ENCODE data around the gene LAMC1.

Gene LAMC1

DNA sequence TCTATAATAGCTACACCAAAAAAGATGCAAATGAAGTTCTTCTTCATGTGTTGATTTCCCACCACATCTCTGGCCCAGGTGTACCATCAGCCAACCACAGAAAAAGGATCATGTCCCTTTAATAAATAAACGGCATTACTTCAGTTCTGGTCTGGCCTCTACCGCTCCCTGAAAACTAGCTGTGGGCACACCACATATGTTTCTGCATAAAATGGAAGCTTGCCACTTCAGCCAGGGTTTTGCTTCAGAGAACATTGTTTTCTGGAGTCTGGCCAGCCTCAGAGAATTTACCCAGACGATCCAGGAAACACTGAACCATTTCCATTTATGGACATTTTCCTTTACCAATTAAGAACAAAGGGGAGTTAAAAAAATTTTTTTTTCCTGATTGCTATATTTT lies 157.0 kb downstream of the LAMC1 start:
- Histone ChIP-seq H2AFZ (ENCODE audit: insufficient read depth, low read length, poor library complexity) (no peak overlapping the region), H4K91ac (ENCODE audit: low read depth, low read length) (no peak overlapping the region), H4K8ac (ENCODE audit: low read depth, low read length) (no peak overlapping the region), H3K36me3 (ENCODE audit: control insufficient read depth in 1 of 2, insufficient read depth in 2 of 2, low read length in 2 of 2) (no peaks in the 10 kb centered on the region), H3K23ac (ENCODE audit: low read length) (no peak overlapping the region), H3K4me3 (ENCODE audit: low read depth, low read length) (no peak overlapping the region), H3K14ac (ENCODE audit: low read length) (no peak overlapping the region), H3K4ac (ENCODE audit: low read depth, low read length) (no peak overlapping the region), H3K4me1 (ENCODE audit: control insufficient read depth in 1 of 2, insufficient read depth in 2 of 2, low read length in 2 of 2) (peaks cover 0 to 4% of the 10 kb centered on the region in 2 experiments), H3K79me2 (ENCODE audit: control insufficient read depth, insufficient read depth, low read length, poor library complexity) (no peaks in the 10 kb centered on the region), H2AK5ac (ENCODE audit: low read length) (no peak overlapping the region), H3K27ac (ENCODE audit: low read depth, low read length) (peak overlapping the region; percentile 9), H3K9ac (ENCODE audit: low read length) (no peak overlapping the region), H4K12ac (ENCODE audit: low read depth, low read length) (no peak overlapping the region), H3K27me3 (ENCODE audit: insufficient read depth, low read length) (no peaks in the 10 kb centered on the region), H3K4me2 (ENCODE audit: low read length) (no peak overlapping the region), H3K79me1 (ENCODE audit: low read length) (no peaks in the 10 kb centered on the region), H3K9me3 (ENCODE audit: insufficient read depth, low read depth, low read length) (no peaks in the 10 kb centered on the region), H2BK12ac (ENCODE audit: low read length) (no peak overlapping the region), H3K18ac (ENCODE audit: low read length) (no peak overlapping the region), H2BK120ac (ENCODE audit: insufficient read depth, low read length, poor library complexity) (peak overlapping the region; percentile 68), H2BK5ac (ENCODE audit: low read depth, low read length, poor library complexity) (peak overlapping the region; percentile 13)
- whole genome bisulfite sequencing (ENCODE audit: extremely low coverage, insufficient coverage, insufficient read length), result no CpG with 5 or more reads among the region's 3 CpGs
- DNase-seq, result no peak

GRCh38 chr1:183180634-183181056 lies 157.4 kb downstream of the LAMC1 start:
- H2BK5ac ChIP-seq (ENCODE audit: low read depth, low read length, poor library complexity), result no peak overlapping the region
- peaks cover 2 to 6% of the 10 kb centered on the region in 2 experiments for H3K4me1 ChIP-seq (ENCODE audit: control insufficient read depth in 1 of 2, insufficient read depth in 2 of 2, low read length in 2 of 2)
- no peaks in the 10 kb centered on the region for H3K9me3 ChIP-seq (ENCODE audit: insufficient read depth, low read depth, low read length)
- WGBS (ENCODE audit: extremely low coverage, insufficient coverage, insufficient read length), result no CpG with 5 or more reads among the region's 3 CpGs
- no peak overlapping the region for H3K4me2 ChIP-seq (ENCODE audit: low read length)
- no peak overlapping the region for H2BK120ac ChIP-seq (ENCODE audit: insufficient read depth, low read length, poor library complexity)
- H3K14ac ChIP-seq (ENCODE audit: low read length), result no peak overlapping the region
- no peak overlapping the region for H4K8ac ChIP-seq (ENCODE audit: low read depth, low read length)
- no peak overlapping the region for H2AK5ac ChIP-seq (ENCODE audit: low read length)
- H3K79me2 ChIP-seq (ENCODE audit: control insufficient read depth, insufficient read depth, low read length, poor library complexity), result peaks cover under 1% of the 10 kb centered on the region
- H3K27me3 ChIP-seq (ENCODE audit: insufficient read depth, low read length), result no peaks in the 10 kb centered on the region
- no peaks in the 10 kb centered on the region for H3K36me3 ChIP-seq (ENCODE audit: control insufficient read depth in 1 of 2, insufficient read depth in 2 of 2, low read length in 2 of 2)
- peak in 1 of 2 donors; percentile 15 for DNase-seq
- H4K12ac ChIP-seq (ENCODE audit: low read depth, low read length), result no peak overlapping the region
- H4K91ac ChIP-seq (ENCODE audit: low read depth, low read length), result no peak overlapping the region
- no peak overlapping the region for H3K4me3 ChIP-seq (ENCODE audit: low read depth, low read length)
- no peak overlapping the region for H2BK12ac ChIP-seq (ENCODE audit: low read length)
- H3K18ac ChIP-seq (ENCODE audit: low read length), result no peak overlapping the region
- no peak overlapping the region for H3K27ac ChIP-seq (ENCODE audit: low read depth, low read length)
- peaks cover 2% of the 10 kb centered on the region for H3K79me1 ChIP-seq (ENCODE audit: low read length)
- H2AFZ ChIP-seq (ENCODE audit: insufficient read depth, low read length, poor library complexity), result no peak overlapping the region
- H3K4ac ChIP-seq (ENCODE audit: low read depth, low read length), result no peak overlapping the region
- H3K9ac ChIP-seq (ENCODE audit: low read length), result no peak overlapping the region
- H3K23ac ChIP-seq (ENCODE audit: low read length), result no peak overlapping the region

DNA sequence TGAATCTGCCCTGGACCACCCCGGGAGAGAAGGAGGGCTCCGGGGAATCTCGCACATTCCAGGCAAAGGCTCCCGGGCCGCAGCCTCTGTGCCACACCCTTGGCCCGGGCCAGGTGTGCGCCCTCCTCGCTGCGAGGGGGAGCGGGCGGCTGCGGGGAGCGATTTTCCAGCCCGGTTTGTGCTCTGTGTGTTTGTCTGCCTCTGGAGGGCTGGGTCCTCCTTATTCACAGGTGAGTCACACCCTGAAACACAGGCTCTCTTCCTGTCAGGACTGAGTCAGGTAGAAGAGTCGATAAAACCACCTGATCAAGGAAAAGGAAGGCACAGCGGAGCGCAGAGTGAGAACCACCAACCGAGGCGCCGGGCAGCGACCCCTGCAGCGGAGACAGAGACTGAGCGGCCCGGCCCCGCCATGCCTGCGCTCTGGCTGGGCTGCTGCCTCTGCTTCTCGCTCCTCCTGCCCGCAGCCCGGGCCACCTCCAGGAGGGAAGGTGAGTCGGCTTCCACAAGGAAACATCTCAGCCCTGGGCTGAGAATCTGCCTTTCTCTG lies 162.8 kb downstream of the LAMC1 start, which contains the start of gene LAMC2:
Gene LAMC2, plus strand, starts transcription at position 324 of the 550 bp plus-strand sequence. Its CDS starts 89 bp downstream, at position 413.
- peak within 1 kb of the TSS; percentile 55 for H2BK5ac ChIP-seq (ENCODE audit: low read depth, low read length, poor library complexity)
- peak within 1 kb of the TSS; percentile 88 for H4K8ac ChIP-seq (ENCODE audit: low read depth, low read length)
- H3K14ac ChIP-seq (ENCODE audit: low read length), result peak within 1 kb of the TSS; percentile 24
- peak within 1 kb of the TSS; percentile 82 for H2AFZ ChIP-seq (ENCODE audit: insufficient read depth, low read length, poor library complexity)
- H3K4ac ChIP-seq (ENCODE audit: low read depth, low read length), result peak within 1 kb of the TSS; percentile 74
- peak within 1 kb of the TSS; percentile 73 for H3K18ac ChIP-seq (ENCODE audit: low read length)
- H2BK120ac ChIP-seq (ENCODE audit: insufficient read depth, low read length, poor library complexity), result peak within 1 kb of the TSS; percentile 65
- DNase-seq, result peak; percentile 91 to 93
- H4K12ac ChIP-seq (ENCODE audit: low read depth, low read length), result peak within 1 kb of the TSS; percentile 65
- peak within 1 kb of the TSS; percentile 75 for H3K27ac ChIP-seq (ENCODE audit: low read depth, low read length)
- peaks cover 3 to 5% of the 10 kb centered on the region in 2 experiments for H3K4me1 ChIP-seq (ENCODE audit: control insufficient read depth in 1 of 2, insufficient read depth in 2 of 2, low read length in 2 of 2)
- H3K9me3 ChIP-seq (ENCODE audit: insufficient read depth, low read depth, low read length), result no peaks in the 10 kb centered on the region
- peak within 1 kb of the TSS; percentile 72 for H2BK12ac ChIP-seq (ENCODE audit: low read length)
- peaks cover 8% of the 10 kb centered on the region for H3K79me1 ChIP-seq (ENCODE audit: low read length)
- H3K4me3 ChIP-seq (ENCODE audit: low read depth, low read length), result peak within 1 kb of the TSS; percentile 65
- peaks cover 3% of the 10 kb centered on the region for H3K79me2 ChIP-seq (ENCODE audit: control insufficient read depth, insufficient read depth, low read length, poor library complexity)
- H2AK5ac ChIP-seq (ENCODE audit: low read length), result peak within 1 kb of the TSS; percentile 45
- H3K36me3 ChIP-seq (ENCODE audit: control insufficient read depth in 1 of 2, insufficient read depth in 2 of 2, low read length in 2 of 2), result no peaks in the 10 kb centered on the region
- no peak within 1 kb of the TSS for H3K23ac ChIP-seq (ENCODE audit: low read length)
- peak within 1 kb of the TSS; percentile 82 for H4K91ac ChIP-seq (ENCODE audit: low read depth, low read length)
- peak within 1 kb of the TSS; percentile 70 for H3K9ac ChIP-seq (ENCODE audit: low read length)
- H3K4me2 ChIP-seq (ENCODE audit: low read length), result peak within 1 kb of the TSS; percentile 85
- H3K27me3 ChIP-seq (ENCODE audit: insufficient read depth, low read length), result no peaks in the 10 kb centered on the region
- WGBS (ENCODE audit: extremely low coverage, insufficient coverage, insufficient read length), result no CpG with 5 or more reads among the region's 30 CpGs

DNA sequence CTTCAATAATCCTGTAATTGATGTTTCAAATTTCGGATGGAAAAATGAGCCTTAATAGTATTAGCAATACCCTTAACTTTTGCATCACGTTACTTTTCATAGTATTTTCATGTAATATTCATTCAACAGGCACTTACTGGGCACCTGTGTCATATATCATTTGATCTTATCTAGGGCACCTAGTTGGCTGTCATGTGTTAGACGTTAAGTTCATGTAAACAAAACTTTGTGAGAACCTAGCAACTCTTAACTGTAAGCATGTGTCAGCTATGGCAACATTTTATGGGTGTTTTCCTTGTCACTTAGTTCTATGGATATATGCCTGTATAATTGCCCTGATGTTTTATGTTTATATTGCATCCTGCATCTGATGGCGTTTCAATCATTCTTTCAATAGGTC lies 163.6 kb downstream of the LAMC1 start:
- no peak overlapping the region for H4K8ac ChIP-seq (ENCODE audit: low read depth, low read length)
- H3K4me2 ChIP-seq (ENCODE audit: low read length), result no peak overlapping the region
- no peaks in the 10 kb centered on the region for H3K27me3 ChIP-seq (ENCODE audit: insufficient read depth, low read length)
- no peak overlapping the region for H3K14ac ChIP-seq (ENCODE audit: low read length)
- no peak overlapping the region for H3K27ac ChIP-seq (ENCODE audit: low read depth, low read length)
- no peak overlapping the region for H2BK120ac ChIP-seq (ENCODE audit: insufficient read depth, low read length, poor library complexity)
- no peaks in the 10 kb centered on the region for H3K9me3 ChIP-seq (ENCODE audit: insufficient read depth, low read depth, low read length)
- no peaks in the 10 kb centered on the region for H3K36me3 ChIP-seq (ENCODE audit: control insufficient read depth in 1 of 2, insufficient read depth in 2 of 2, low read length in 2 of 2)
- H2BK5ac ChIP-seq (ENCODE audit: low read depth, low read length, poor library complexity), result no peak overlapping the region
- no peak for DNase-seq
- H3K9ac ChIP-seq (ENCODE audit: low read length), result no peak overlapping the region
- H4K91ac ChIP-seq (ENCODE audit: low read depth, low read length), result no peak overlapping the region
- H3K79me2 ChIP-seq (ENCODE audit: control insufficient read depth, insufficient read depth, low read length, poor library complexity), result peaks cover 3% of the 10 kb centered on the region
- H2BK12ac ChIP-seq (ENCODE audit: low read length), result no peak overlapping the region
- no peak overlapping the region for H3K4ac ChIP-seq (ENCODE audit: low read depth, low read length)
- no peak overlapping the region for H3K18ac ChIP-seq (ENCODE audit: low read length)
- H3K79me1 ChIP-seq (ENCODE audit: low read length), result peaks cover 8% of the 10 kb centered on the region
- no CpG with 5 or more reads among the region's 4 CpGs for WGBS (ENCODE audit: extremely low coverage, insufficient coverage, insufficient read length)
- H4K12ac ChIP-seq (ENCODE audit: low read depth, low read length), result no peak overlapping the region
- no peak overlapping the region for H2AFZ ChIP-seq (ENCODE audit: insufficient read depth, low read length, poor library complexity)
- no peak overlapping the region for H3K4me3 ChIP-seq (ENCODE audit: low read depth, low read length)
- H2AK5ac ChIP-seq (ENCODE audit: low read length), result no peak overlapping the region
- no peak overlapping the region for H3K23ac ChIP-seq (ENCODE audit: low read length)
- peaks cover 3 to 5% of the 10 kb centered on the region in 2 experiments for H3K4me1 ChIP-seq (ENCODE audit: control insufficient read depth in 1 of 2, insufficient read depth in 2 of 2, low read length in 2 of 2)
